SK-N-SH treated with all-trans-retinoic acid at 6 μM for 48 hours (cell line): ENCODE data around the gene ADAMTS9.

ENCODE experiments used
- ATAC-seq: fragments of 200-7000 bp; cut with Tn5 transposase; 3 replicates; pipeline ENCODE4 v1.9.1; 2020; ENCODE audit warnings: mild to moderate bottlenecking, moderate library complexity
- ARNTL ChIP-seq: fragments of 450-650 bp; formaldehyde crosslinking; IDR thresholded peaks from 2 replicates; pipeline ENCODE4 v1.5.0; 2020; ENCODE audit warnings: low read depth, mild to moderate bottlenecking, moderate library complexity, borderline replicate concordance
- BACH2 ChIP-seq: fragments of 250-450 bp; sonication (Bioruptor Pico); IDR thresholded peaks from 2 replicates; pipeline ENCODE4 v1.9.0; 2021; ENCODE audit warnings: mild to moderate bottlenecking, borderline replicate concordance
- CSDC2 ChIP-seq: fragments of 250-450 bp; sonication (Bioruptor Pico); IDR thresholded peaks from 2 replicates; pipeline ENCODE4 v1.5.0; 2020; ENCODE audit warnings: mild to moderate bottlenecking, moderate library complexity
- CSRNP3 ChIP-seq: fragments of 250-450 bp; sonication (Bioruptor Pico); IDR thresholded peaks from 2 replicates; pipeline ENCODE4 v1.5.1; 2021; ENCODE audit warnings: mild to moderate bottlenecking, moderate library complexity
- ESRRG ChIP-seq: fragments of 250-450 bp; sonication (Bioruptor Pico); IDR thresholded peaks from 2 replicates; pipeline ENCODE4 v1.6.1; 2021; ENCODE audit warnings: mild to moderate bottlenecking
- GLIS3 ChIP-seq: fragments of 250-450 bp; sonication (Bioruptor Pico); IDR thresholded peaks from 2 replicates; pipeline ENCODE4 v1.5.0; 2020; ENCODE audit warnings: mild to moderate bottlenecking, moderate library complexity
- ISL1 ChIP-seq: fragments of 250-450 bp; sonication (Bioruptor Pico); IDR thresholded peaks from 2 replicates; pipeline ENCODE4 v2.1.2; 2022; ENCODE audit warnings: mild to moderate bottlenecking, moderate library complexity
- PATZ1 ChIP-seq: fragments of 250-450 bp; sonication (Bioruptor Pico); IDR thresholded peaks from 2 replicates; pipeline ENCODE4 v1.8.0; 2020; ENCODE audit warnings: mild to moderate bottlenecking, moderate library complexity, borderline replicate concordance
- POU6F1 ChIP-seq: fragments of 250-450 bp; sonication (Bioruptor Pico); IDR thresholded peaks from 2 replicates; pipeline ENCODE4 v1.8.0; 2021; ENCODE audit warnings: low read depth, mild to moderate bottlenecking, moderate library complexity, borderline replicate concordance
- PPARA ChIP-seq: fragments of 250-450 bp; sonication (Bioruptor Pico); IDR thresholded peaks from 2 replicates; pipeline ENCODE4 v1.5.0; 2020; ENCODE audit warnings: mild to moderate bottlenecking, borderline replicate concordance
- RARB ChIP-seq: fragments of 250-450 bp; sonication (Bioruptor Pico); IDR thresholded peaks from 2 replicates; pipeline ENCODE4 v1.8.0; 2021; ENCODE audit warnings: mild to moderate bottlenecking, moderate library complexity
- SNAI2 ChIP-seq: fragments of 250-450 bp; sonication (Bioruptor Pico); IDR thresholded peaks from 2 replicates; pipeline ENCODE4 v1.5.0; 2020; ENCODE audit warnings: mild to moderate bottlenecking, moderate library complexity
- TCF4 ChIP-seq: fragments of 250-450 bp; sonication (Bioruptor Pico); IDR thresholded peaks from 2 replicates; pipeline ENCODE4 v1.8.0; 2021; ENCODE audit warnings: mild to moderate bottlenecking, moderate library complexity, borderline replicate concordance
- TOX ChIP-seq: fragments of 250-450 bp; sonication (Bioruptor Pico); IDR thresholded peaks from 2 replicates; pipeline ENCODE4 v1.8.0; 2021; ENCODE audit warnings: mild to moderate bottlenecking, moderate library complexity, borderline replicate concordance
- TSHZ2 ChIP-seq: fragments of 250-450 bp; sonication (Bioruptor Pico); IDR thresholded peaks from 2 replicates; pipeline ENCODE4 v1.5.0; 2020; ENCODE audit warnings: mild to moderate bottlenecking, moderate library complexity
- ZFP30 ChIP-seq: fragments of 450-650 bp; formaldehyde crosslinking; IDR thresholded peaks from 2 replicates; pipeline ENCODE4 v1.5.0; 2022; ENCODE audit warnings: mild to moderate bottlenecking, moderate library complexity
- ZNF565 ChIP-seq: fragments of 450-650 bp; formaldehyde crosslinking; conservative IDR thresholded peaks from 2 replicates; pipeline ENCODE4 v1.5.0; 2020; ENCODE audit warnings: low read depth, mild to moderate bottlenecking, moderate library complexity
- TF ChIP-seq, protein P1 (sequence below): fragments of 250-450 bp; sonication (Bioruptor Pico); IDR thresholded peaks from 2 replicates; pipeline ENCODE4 v1.5.1; 2020; ENCODE audit warnings: low read depth, mild to moderate bottlenecking, moderate library complexity

Gene ADAMTS9

DNA sequence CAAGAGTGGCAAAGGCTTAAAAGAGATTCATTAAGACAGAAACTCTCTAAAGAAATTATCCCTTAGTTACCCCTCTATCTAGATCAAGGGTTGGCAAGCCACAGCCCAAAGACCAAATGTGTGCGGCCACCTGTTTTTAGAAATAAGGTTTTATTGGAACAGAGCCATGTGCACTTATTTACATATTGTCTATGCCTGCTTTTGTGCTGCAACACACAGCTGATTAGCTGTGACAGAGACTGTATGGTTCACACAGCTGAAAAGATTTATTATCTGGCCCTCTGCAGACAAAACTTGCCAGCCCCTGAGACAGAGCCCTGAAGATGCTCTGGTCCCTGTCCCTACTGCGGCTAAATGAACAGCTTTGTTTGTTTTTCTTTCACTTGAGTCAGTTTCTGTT is 88.1 kb downstream of the ADAMTS9 start (continued):
- TF ChIP-seq PPARA (CRISPR knock-in tag) (no peak), ISL1 (CRISPR knock-in tag) (no peak)

DNA sequence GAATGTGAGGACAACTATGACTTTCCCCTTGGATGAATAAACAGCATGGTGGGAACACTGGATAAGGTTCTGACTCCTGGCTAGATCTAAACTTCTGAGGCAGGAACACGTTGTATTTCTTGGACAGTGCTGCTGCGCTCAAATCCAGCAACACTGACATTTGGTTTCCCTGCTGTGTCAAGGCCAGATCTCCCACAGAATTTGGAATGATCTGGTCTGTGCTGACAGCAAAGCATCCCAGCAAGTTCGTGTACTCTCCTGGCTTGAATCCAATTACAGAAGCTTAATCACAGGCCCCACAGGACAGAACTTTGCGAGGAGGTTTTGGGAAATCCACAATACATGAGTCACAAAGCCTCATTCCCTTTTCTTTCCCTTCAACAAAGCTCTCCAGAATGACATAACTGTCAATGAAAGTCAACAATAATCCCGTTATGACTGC is 92.5 kb downstream of the ADAMTS9 start:
- ATAC-seq: no peak
- no peak for TF ChIP-seq PATZ1 (CRISPR knock-in tag)
- no peak for TF ChIP-seq CSDC2
- TF ChIP-seq GLIS3 (CRISPR knock-in tag): no peak
- no peak for TF ChIP-seq PPARA (CRISPR knock-in tag)
- TF ChIP-seq TSHZ2 (CRISPR knock-in tag): no peak
- TF ChIP-seq, protein P1, sequence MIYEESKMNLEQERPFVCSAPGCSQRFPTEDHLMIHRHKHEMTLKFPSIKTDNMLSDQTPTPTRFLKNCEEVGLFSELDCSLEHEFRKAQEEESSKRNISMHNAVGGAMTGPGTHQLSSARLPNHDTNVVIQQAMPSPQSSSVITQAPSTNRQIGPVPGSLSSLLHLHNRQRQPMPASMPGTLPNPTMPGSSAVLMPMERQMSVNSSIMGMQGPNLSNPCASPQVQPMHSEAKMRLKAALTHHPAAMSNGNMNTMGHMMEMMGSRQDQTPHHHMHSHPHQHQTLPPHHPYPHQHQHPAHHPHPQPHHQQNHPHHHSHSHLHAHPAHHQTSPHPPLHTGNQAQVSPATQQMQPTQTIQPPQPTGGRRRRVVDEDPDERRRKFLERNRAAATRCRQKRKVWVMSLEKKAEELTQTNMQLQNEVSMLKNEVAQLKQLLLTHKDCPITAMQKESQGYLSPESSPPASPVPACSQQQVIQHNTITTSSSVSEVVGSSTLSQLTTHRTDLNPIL (CRISPR knock-in tag): no peak
- no peak for TF ChIP-seq ARNTL
- TF ChIP-seq BACH2 (CRISPR knock-in tag): no peak
- TF ChIP-seq, all 23 proteins: peak for 0

DNA sequence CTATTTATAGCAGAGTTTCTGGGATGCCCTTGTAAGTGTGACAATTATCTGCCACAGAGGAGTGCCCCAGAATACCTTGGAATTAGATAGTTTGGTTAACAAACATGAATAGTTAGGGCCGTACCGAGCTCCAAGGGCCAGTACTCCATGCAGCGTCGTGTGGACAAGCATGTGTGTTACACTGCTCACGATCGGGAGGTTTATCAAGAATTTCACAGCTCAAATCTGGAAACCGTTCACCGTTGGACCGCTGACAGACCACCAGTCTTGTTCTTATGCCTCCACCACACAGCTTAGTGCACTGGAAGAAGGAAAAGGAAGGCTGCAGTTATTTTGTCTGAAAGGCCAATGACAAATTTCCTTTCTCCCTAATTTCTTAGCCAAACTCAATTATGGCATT is 93.7 kb downstream of the ADAMTS9 start:
- no peak for TF ChIP-seq POU6F1 (CRISPR knock-in tag)
- TF ChIP-seq, protein P1 (CRISPR knock-in tag): no peak
- TF ChIP-seq TOX (CRISPR knock-in tag): no peak
- TF ChIP-seq PPARA (CRISPR knock-in tag): no peak
- no peak for TF ChIP-seq SNAI2 (CRISPR knock-in tag)
- no peak for TF ChIP-seq CSDC2
- TF ChIP-seq ISL1 (CRISPR knock-in tag): no peak
- TF ChIP-seq PATZ1 (CRISPR knock-in tag): no peak
- no peak for TF ChIP-seq ZNF565 (CRISPR knock-in tag)
- no peak for TF ChIP-seq ZFP30 (CRISPR knock-in tag)
- no peak for TF ChIP-seq BACH2 (CRISPR knock-in tag)
- no peak for TF ChIP-seq RARB (CRISPR knock-in tag)
- no peak for TF ChIP-seq CSRNP3 (CRISPR knock-in tag)
- no peak for TF ChIP-seq TCF4
- TF ChIP-seq ESRRG (CRISPR knock-in tag): no peak
- no peak for ATAC-seq
